Stimulated activated CD4-positive, alpha-beta T cell treated with anti-CD3 and anti-CD28 coated beads, Interleukin-1b, Interleukin-23, amount 100 ng/mL, for 24 hours (primary cell): Measurements from ENCODE around the gene NCS1.

Experiments
- DNase-seq, 4 experiments: peaks; one replicate each; pipeline ENCODE4 v3.0.0-alpha.2; 2020; ENCODE audit warnings: low read depth in 4 of 4, low spot score in 1 of 4

NCS1 gene

DNA sequence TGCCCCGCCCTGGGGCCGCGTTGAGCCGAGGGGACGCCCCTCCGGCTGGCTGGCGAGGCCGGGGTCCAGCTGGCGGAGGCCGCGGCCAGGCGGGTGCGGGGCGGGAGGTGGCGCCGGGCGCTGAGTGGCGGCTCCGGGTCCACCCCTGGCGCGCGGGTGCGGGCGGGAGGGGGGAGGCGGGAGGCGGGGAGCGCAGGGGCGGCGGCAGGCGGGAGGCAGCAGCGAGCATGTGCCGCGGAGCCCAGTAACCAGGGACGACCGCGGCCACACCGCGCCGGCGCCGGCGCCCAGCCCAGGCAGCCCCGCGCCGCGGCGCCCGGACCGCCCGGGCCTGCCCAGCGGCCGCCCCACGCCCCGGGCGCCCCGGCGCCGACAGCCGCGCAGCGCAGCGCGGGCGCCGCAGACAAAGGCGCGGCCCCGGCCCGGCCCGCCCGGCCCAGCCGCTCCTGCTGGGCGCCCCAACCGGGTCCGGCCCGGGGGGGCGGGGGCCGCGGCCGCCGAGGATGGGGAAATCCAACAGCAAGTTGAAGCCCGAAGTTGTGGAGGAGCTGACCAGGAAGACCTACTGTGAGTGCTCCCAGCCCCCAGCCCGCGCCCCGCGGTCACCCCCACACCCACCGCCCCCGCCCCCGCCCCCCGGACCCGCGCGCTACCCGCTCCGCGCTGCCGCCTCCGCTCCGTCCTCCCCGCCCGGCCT is at the start of gene NCS1:
NCS1 (plus strand) TSS at position 244 of the 697 bp plus-strand sequence; CDS start at position 504, 260 bp downstream.
- DNase-seq, result peak in 3 of 4 experiments; percentile 30 to 52 (median 40)

DNA sequence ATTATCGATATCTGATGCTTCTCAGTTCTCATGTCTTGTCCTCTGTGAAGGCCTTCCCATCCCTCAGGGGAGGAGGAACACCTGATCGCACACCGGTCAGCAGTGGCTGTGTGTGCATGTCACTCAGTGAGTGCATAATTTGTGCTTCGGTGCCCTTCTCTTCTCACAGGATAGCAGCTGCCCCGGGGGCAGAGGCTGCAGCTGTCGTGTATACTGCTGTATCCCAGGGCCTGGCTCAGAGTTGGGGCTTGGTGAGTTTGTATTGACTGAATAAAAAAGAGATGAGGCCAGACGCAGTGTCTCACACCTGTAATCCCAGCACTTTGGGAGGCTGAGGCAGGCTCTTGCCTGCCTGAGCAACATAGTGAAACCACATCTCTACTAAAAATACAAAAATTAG is 49.7 kb upstream of the NCS1 start:
- no peak for DNase-seq

DNA sequence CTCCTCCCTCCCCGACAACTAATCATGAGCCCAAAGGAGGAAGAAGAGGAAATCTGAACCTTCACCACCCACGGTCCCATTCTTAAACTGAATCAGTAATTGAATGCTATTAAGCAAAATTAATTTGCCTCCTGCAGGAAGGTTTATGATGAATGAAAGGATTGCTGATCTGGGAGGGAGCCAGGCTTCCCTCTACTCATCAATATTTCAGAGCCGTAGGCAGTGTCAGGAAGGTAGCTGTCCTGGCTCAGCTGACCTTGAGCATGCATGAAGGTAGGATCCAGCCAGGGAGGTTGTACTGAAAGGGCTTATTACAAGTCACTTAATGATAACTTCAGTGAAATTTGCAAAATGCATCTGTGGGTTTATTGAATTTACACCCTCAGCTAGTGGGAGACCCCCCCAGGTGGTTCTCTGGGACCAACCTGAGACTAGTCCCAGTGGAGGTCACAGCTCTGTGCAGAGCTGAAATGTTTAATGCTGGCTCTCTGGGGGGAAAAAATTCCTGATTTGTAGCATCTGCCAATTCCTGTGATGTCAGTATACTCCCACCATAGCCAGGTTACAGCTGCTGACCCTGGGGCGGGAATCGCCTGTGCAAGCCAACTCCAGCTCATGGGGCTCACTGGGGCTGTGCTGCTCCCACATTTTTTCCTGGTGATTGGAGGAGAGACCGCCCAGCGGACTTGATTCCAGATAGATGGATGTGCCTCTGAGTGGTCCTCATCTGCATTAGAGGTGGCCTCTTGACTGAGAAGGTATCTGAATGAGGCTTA is 47.9 kb upstream of the NCS1 start:
- no peak for DNase-seq

DNA sequence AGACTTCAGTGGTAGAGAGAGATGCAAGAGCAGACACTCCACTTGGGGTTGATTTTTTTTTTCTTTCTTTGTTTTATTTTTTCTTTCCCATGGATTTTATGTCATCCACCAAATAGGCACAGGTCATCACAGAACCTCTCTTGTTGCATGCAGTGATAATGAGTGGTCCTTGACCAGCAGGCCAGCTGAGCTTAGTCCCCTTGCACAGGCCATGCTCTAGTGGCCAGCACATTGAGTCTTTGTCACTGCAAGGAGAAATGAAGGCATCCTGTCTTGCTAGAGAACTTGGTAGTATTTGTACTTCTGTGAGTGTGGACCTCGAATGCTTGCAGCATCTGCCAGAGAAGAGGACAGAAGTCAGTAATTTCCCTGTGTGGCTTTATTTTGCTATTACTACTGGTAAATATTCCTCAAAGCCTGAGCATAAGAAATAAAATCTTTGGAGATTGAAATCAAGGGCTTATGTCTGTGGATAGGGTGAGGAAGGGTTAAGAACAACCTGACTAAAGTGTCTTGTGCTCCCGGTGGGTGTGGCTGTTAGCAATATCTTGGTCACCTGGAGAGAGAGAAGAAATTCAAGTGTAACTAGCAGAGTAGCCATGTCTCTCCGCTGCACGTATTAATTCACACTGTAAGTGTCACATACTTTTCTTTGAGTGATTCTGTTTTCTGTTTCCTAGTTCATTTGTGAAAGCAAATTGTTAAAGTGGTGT is 45.3 kb upstream of the NCS1 start:
- no peak for DNase-seq

DNA sequence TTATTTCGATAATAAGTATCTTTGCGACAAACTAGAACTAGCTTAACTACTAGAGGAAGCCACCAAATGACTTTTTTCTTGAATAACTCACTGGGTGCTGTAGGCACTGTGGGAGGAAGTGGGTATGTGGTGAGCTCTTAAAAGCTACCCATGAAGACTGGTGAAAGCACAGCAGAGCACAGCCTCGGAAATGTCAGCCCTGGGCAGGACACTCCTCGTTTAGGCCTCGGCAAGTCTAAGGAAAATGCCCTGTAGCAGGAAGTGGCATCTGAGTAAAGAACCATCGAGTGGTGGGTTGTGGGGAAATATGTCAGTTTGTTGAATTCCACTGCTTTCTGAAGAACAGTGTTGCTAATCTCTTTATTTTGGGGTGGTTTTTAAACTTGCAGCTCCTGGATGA is 44.0 kb upstream of the NCS1 start:
- peak in 3 of 4 experiments; percentile 25 to 56 (median 33) for DNase-seq

DNA sequence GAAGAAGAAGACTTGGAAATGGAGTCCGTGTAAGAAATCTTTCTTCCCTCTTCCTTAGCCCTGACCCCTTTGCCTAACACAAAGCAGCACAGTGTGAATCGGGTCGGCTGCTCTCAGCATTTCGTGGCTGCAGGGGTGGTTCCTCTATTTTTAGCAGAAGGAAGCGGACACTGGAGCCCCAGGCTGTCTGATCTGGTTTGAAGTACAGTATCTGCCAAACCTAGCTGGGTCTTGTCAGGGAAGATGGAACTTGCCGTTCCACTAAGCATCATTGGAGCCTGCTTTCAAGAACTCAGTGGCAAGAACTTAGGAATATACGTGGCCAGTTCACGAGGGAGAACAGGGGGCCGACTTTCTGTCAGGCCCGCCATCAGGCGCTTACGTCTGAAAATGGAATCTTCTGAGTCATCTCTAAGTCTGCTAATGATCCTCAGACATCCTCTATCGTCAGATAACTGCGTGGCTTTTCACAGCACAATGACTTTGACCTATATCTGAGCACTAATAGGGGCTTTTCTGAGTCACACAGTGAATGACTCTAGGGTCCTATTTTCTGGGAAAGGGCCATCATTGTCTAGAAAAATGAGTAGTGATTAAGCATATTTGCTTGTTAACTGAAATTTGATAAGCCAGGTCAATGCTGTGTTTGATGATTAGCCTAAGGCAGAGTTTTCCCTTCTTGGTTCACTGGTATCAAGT is 43.3 kb upstream of the NCS1 start:
- DNase-seq, result peak in 2 of 4 experiments; percentile 27 to 33

DNA sequence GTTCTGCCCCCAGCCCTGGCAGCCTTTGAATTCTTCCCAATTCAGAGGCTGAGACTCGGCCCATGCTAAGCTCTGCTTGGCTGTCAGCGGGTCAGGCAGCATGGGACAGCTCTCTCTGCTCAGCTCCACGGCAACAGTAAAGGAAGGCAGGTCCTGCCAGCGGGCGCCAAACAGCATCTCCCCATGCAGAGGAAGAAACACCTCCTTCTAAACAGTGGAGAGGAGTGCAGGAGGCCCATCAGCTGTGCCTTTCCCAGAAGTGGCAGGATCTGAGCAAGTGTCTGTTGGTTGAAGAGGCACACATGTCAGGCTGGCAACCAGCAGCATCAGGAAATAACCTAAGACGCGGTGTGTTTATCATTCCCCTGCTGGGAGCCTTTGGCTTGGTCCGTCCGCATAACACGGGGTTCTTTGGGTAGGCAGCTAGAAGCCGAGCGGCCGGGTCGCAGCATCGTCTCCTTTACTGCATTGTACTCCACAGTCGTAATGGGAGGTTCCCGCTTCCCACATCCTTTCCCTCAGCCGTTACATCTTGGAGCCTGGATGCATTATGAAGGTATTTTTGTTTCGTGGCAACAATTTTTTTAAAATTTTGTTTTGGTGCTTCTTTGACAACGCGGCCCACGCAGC is 42.7 kb upstream of the NCS1 start:
- DNase-seq, result no peak

DNA sequence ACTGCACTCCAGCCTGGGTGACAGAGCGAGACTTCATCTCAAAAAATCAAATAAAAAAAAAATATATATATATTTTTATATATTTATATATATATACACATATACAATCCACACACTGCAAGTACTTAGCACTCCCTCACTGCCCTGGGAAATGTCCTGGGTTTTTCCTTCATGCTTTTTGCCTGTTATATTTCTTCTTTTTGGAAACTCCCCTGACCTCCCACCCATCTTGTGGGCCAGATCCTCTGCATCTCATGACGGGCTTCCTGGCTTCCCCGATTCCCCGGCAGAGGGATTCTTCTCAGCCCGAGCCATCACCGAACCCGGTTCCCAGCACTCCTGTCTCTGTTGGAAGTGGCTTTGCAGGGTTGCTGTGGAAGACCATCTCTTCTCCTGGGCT is 39.5 kb upstream of the NCS1 start:
- DNase-seq, result no peak

DNA sequence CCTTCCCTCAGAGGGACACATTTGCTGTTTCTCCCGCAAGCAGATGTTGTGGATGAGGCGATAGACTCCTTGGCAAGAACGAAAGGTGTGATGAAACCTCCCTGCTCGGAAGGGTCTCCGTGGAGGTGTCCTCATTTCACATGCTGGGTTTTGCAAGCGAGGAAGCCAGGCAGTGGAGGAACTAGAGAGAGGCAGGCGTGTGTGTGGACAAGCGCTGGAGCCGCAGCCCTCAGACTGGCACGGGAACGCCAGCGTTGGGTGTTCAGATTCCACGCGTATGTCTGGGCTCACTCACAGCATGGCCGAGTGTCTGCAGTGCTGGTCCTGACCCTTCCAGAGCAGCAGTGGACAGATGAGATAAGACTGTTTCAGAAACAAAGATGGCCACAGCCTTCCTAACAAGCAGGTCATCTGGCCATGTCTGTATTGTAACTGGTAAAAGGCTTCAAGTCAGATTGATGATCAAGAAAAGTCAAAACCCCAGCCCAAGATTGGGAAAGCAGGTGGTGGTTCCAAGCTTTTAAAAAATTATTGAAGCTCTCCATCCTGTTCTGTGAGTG is 35.0 kb upstream of the NCS1 start:
- DNase-seq, result no peak

DNA sequence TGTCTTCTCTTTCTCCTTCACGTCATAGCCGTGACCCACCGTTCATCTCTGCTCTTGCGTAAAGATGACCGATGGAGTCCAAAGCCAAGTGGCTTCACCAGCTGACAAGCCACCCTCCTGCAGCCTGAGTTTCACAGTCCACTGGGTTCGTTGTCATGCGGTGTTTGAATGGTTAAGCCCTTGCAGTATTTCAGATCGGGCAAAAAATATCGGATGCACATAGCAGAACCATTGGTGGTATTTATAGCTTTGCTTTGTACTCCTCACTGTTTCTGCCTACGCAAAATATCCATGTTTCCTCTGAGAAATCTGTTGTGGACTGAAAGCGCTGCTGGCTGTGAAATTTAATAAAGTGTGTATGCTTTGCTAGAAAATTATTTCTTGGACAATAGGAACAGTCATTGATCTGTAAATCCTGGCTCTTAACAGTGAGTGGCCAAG is 34.5 kb upstream of the NCS1 start:
- no peak for DNase-seq

DNA sequence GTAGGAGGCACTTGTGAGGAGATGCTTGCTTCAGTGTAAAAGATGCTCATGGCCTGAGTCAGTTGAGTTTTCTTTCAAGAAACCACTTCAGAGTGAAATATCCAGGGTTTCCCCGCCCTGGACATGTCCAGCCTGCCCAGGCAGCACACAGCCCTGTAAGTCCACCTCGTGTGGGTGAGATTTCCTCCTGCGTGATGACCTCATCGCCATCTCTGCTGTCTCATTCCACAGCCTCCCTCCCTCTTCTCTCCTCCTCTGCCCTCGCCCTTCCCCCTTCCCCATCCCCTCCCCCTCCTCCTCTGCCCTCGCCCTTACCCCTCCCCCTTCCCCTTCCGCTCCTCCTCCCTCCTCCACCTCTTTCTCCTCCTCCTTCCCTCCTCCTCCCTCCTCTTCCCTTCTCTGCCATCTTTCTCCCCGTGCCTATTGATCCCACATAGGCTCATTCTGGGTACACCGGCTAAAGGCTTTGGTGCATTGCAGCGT is 34.0 kb upstream of the NCS1 start:
- DNase-seq, result no peak

DNA sequence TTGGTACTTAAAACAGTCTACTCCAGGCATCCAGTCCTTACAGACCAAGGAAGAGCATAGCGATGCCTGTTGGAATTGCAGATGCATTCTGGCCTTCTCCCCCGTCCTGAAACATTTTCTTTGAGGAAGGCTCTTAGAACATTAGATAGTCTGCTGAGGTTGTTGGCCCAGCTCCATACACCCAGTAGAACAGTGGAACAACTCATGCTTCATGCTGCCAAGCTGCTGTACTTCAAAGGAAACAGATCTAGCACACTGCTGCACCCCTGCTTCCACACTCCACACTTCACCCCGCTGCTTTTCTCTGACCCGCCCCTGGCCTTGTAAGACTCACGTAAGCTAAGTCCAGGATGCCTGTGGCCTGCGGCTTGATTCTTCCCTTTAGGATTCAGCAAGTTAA is 33.4 kb upstream of the NCS1 start:
- DNase-seq, result no peak

DNA sequence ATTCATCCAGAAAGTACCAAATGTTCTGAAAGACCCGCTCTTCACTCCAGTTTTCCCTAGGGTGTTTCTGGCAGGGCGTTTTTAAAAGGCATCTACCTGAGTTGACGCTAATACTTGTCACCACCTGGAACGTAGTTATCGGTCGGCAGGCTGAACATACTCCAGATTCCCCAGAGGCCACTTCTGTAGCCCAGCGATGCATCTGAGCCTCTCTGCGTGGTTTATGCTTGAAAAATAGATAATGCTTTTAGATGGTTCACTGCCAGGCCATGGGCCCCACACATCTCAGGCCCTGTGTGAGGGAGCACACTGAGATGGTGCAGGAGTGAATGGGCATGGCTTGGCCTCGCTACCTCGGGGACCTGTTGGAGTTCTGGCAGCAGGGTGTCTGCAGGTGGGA is 33.0 kb upstream of the NCS1 start:
- no peak for DNase-seq

DNA sequence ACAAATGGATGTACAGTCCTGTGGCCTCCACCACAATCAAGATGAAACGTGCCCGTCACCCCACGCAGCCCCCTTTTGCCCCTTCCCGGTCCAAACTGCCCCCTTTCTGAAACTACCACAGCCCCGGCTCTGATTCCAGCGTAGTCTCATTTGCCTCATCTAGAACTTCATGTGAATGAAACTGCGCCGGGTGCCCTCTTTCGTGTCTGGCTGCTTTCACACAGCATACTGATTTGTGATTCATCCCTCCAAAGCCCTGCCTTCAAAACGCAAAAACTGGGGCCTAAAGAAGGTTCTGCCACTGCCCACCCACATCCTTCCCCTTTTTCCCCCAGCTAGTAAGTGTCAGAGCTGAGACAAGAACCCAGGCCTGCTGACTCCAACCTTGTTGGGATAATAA is 31.5 kb upstream of the NCS1 start:
- peak in 2 of 4 experiments; percentile 21 to 36 for DNase-seq

DNA sequence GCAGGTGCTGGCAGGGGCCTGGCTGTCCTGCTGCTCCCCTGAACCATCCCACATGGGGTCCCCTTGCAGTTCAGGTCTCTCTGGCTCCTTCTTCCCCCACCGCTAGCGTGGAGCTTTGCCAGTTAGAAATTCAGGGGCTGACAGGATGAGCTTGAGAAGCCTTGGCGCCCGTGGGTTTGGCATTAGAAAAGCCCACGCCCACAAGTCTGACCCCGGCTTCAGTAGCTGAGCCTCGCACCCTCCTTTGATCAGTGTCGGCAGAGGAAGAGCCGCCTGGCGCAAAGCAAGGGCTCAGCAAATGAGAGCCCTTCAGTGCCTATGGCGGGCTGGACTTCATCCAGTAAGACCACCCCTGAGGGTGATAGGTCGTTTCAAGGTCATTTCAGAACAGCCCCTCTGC is 30.1 kb upstream of the NCS1 start:
- no peak for DNase-seq

DNA sequence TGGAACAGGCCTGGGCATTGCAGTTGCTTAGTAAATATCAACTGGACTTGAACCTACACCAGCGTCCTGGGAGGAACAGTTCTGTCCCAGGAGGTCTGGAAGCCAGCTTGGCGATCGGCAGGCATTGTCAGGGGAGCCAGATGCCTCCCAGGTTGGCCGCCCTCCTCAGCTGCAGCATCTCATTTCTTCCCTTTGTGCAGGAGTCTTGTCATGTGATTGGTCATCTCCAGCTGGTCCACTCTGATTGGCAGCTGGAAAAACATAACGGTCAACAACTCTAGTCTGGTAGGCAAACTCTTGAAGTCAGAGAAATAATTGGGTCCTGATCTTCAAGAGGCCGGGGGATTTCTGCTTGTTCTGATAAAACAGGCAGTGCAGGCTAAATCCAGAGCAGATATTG is 29.6 kb upstream of the NCS1 start:
- no peak for DNase-seq

DNA sequence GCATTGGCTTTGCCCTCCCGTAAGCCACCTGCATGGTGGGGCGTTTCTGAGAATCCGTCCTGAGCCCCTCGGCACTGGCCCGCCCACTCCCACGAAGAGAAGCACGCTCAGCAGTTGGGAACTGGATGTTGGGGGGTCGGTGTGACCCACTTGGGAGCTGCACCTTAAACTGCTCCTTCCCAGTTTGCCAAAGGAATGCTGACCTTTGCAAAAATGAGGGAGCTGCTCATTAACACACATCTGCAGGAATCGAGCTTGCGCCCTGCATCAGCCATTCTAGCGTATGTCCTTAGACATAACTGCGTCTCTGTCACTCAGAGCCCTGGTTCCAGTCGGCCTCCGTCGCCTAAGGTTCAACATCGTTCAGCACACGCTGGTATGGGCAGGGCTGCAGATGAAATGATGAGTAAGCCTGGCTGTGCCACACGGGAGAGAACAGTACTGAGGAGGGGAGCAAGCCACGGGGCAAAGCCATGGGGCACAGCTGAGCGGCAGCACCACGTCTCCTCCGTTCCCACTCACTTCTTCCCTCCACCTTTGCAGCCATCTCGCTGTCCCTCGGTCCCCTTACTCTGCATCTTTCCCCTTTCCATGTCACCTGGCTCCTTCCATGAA is 28.8 kb upstream of the NCS1 start:
- no peak for DNase-seq

DNA sequence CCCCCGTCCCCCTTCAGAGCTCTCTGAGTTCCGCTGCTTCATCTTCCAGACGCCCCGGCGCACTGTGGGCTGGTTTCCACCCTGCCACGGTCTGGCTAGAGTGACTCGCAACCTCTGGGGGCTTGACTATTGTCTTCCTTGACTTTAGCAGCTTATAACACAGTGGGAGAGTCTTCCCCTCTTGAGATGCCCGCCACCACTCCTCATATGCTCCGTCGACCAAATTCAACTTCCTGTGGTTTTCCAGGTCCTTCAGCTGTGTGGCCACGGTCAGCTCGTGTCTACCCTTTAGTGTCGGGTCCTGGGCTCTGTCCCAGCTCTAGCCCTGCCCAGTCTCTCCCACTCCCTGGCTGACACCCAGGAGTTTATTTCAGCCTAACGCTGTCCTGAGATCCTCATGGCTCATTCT is 28.2 kb upstream of the NCS1 start:
- no peak for DNase-seq

DNA sequence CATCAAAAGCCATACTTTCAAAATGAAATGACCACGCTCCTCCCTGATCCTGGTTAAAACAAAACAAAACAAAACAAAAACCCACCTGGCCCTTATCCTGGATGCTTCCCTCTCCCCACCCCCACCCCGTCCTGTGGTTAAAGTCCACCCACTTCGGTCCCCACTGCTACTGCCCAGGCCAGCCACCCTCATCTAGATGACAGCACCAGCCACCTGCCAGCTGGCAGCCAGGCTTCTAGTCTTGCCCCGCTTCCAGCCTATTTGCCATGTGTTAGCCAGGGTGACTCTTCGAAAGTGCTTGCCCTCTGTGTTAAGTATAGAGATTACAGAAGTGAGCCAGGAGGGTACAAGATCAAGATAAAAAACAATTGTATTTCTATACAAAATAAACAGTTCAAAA is 27.5 kb upstream of the NCS1 start:
- DNase-seq, result no peak

DNA sequence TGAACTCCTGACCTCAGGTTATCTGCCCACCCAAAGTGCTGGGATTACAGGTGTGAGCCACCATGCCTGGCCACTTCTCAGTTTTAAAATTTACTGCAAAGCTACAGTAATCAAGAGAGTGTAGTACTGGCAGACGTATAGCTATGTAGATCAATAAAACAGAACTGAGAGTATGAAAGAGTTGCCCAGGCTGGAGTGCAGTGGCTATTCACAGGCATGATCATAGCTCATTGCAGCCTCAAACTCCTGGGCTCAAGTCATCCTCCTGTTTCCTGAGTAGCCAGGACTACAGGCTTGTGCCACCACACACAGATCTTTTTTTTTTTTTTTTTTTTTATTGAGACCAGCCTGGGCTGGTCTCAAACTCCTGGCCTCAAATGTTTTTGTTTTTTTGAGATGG is 26.5 kb upstream of the NCS1 start:
- no peak for DNase-seq
